ENCODE data around the gene VWCE.
A peak's percentile ranks its signal among the peaks of the same experiment; 100 is the strongest.

Gene VWCE

GRCh38 chr11:61297746-61298145 lies 2.6 kb upstream of the VWCE start:
- Histone ChIP-seq H3K4me3 (ENCODE audit: low read length) (no peak overlapping the region), H3K36me3 (ENCODE audit: insufficient read depth, low read length) (peaks cover 48% of the 10 kb centered on the region), H3K27me3 (ENCODE audit: insufficient read depth, low read length) (peaks cover 15% of the 10 kb centered on the region), H3K27ac (ENCODE audit: low read depth, low read length) (no peak overlapping the region), H3K9me3 (ENCODE audit: insufficient read depth, low read depth, low read length) (no peaks in the 10 kb centered on the region), H3K4me1 (ENCODE audit: insufficient read depth, low read length) (peaks cover 4% of the 10 kb centered on the region; the same call in 1 of the 2 replicates), H3K9ac (ENCODE audit: low read depth, low read length) (no peak overlapping the region)
- 81% methylated on average over 5 of the region's 5 CpGs for WGBS

DNA sequence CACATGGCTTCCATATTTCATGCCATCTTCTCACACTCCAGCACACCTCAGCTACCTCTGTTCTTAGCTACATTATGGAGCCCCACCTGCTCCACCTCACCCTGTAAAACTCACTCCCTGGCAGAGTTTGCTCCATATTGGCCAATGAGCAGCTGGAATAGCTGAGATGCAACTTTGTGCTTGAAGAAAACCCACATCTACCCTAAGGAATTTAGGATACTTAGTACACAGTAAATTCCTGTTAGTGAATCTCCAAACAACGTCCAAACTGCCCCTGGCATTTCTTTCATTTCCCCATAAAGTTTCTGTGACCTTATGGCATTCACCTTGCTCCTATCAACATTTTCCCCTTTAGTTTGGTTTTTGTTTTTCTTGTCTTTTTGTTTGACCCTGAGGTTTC lies 2.2 kb upstream of the VWCE start:
- Histone ChIP-seq H3K4me3 (ENCODE audit: low read length) (no peak overlapping the region), H3K9ac (ENCODE audit: low read depth, low read length) (no peak overlapping the region), H3K9me3 (ENCODE audit: insufficient read depth, low read depth, low read length) (no peaks in the 10 kb centered on the region), H3K36me3 (ENCODE audit: insufficient read depth, low read length) (peaks cover 44% of the 10 kb centered on the region), H3K4me1 (ENCODE audit: insufficient read depth, low read length) (peaks cover 4% of the 10 kb centered on the region; the same call in 1 of the 2 replicates), H3K27ac (ENCODE audit: low read depth, low read length) (no peak overlapping the region), H3K27me3 (ENCODE audit: insufficient read depth, low read length) (peaks cover 15% of the 10 kb centered on the region)
- 100% methylated on average over 1 of the region's 1 CpG for WGBS

- Histone ChIP-seq H3K27me3 (ENCODE audit: insufficient read depth, low read length) (peaks cover 15% of the 10 kb centered on the region), H3K36me3 (ENCODE audit: insufficient read depth, low read length) (peaks cover 26% of the 10 kb centered on the region), H3K27ac (ENCODE audit: low read depth, low read length) (no peak overlapping the region; the same call in 1 of the 2 replicates), H3K4me3 (ENCODE audit: low read length) (peak overlapping the region; percentile 87), H3K9me3 (ENCODE audit: insufficient read depth, low read depth, low read length) (no peaks in the 10 kb centered on the region), H3K4me1 (ENCODE audit: insufficient read depth, low read length) (peaks cover 4% of the 10 kb centered on the region; the same call in 1 of the 2 replicates), H3K9ac (ENCODE audit: low read depth, low read length) (peak overlapping the region; percentile 87)
- 57% methylated on average over 12 of the region's 12 CpGs for WGBS
These were observed 445 bp upstream of the VWCE start for GRCh38 chr11:61295596-61295926.

- 3% methylated on average over 60 of the region's 60 CpGs for WGBS
- no peaks in the 10 kb centered on the region for H3K9me3 ChIP-seq (ENCODE audit: insufficient read depth, low read depth, low read length)
- H3K27me3 ChIP-seq (ENCODE audit: insufficient read depth, low read length): peaks cover 15% of the 10 kb centered on the region
- H3K36me3 ChIP-seq (ENCODE audit: insufficient read depth, low read length): peaks cover 18% of the 10 kb centered on the region
- peak overlapping the region; percentile 87 for H3K4me3 ChIP-seq (ENCODE audit: low read length)
- peak overlapping the region; percentile 58; the same call in 1 of the 2 replicates for H3K27ac ChIP-seq (ENCODE audit: low read depth, low read length)
- peak overlapping the region; percentile 87 for H3K9ac ChIP-seq (ENCODE audit: low read depth, low read length)
- peaks cover 4% of the 10 kb centered on the region; the same call in 1 of the 2 replicates for H3K4me1 ChIP-seq (ENCODE audit: insufficient read depth, low read length)
These were observed 1.0 kb downstream of the VWCE start for GRCh38 chr11:61293867-61294716.

DNA sequence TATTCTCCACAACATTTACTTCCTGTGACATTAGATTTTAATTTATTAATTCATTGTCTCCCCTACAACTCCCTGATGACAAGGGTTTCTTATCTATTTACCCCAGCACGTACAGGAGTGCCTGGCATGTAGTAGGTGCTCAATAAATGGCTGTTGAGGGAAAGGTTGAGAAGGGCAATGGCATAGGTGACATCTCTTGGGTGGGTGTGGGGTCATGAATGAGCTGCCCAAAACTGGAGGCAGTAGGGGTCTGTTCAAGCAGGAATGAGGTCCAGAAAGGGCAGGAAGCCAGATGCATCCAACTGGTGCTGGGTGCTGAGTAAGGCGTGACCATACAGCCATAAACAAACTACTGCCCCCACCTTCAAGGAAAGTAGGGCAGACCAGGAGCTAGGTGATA lies 2.8 kb downstream of the VWCE start:
- Histone ChIP-seq H3K9me3 (ENCODE audit: insufficient read depth, low read depth, low read length) (no peaks in the 10 kb centered on the region), H3K27ac (ENCODE audit: low read depth, low read length) (no peak overlapping the region), H3K27me3 (ENCODE audit: insufficient read depth, low read length) (peaks cover 15% of the 10 kb centered on the region), H3K9ac (ENCODE audit: low read depth, low read length) (no peak overlapping the region), H3K36me3 (ENCODE audit: insufficient read depth, low read length) (peaks cover 11% of the 10 kb centered on the region; the same call in 1 of the 2 replicates), H3K4me3 (ENCODE audit: low read length) (no peak overlapping the region), H3K4me1 (ENCODE audit: insufficient read depth, low read length) (peaks cover 4% of the 10 kb centered on the region; the same call in 1 of the 2 replicates)
- WGBS: 98% methylated on average over 2 of the region's 2 CpGs

DNA sequence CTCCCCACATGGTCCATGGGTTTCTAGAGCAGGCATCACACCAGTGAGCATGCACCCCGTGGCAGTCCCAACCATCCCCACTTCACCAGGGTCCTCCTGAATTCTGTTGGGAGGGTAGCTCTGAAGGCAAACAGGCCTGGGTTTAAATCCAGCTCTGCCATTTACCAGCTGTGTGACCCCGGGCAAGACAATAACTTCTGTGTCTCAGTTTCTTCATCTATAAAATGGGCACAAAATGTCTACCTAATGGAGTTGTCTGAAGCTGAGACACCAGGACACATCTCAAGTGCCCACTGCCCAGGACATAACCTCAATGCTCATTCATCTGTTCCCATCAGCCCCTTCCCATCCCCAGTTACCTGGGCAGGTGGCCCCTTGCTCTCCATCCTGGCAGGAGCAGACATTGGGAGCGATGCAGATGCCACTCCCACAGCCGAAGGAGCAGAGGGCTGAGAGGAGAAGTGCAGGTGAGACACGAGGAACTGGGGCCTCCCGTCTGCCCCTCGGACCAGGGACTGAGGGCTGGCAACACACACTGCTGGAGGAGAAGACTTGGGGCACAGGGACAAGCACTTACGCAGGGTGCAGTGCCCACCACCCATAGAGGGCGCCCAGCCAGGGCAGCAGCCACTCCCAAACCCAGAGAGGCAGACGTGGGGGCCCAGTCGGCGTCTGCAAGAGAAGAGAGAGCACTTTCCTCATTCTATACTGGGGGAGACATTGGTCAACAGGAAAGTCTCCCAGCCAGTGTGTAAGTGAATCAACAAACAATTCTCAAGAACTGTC lies 4.0 kb downstream of the VWCE start:
- no peak overlapping the region for H3K4me3 ChIP-seq (ENCODE audit: low read length)
- peaks cover 4% of the 10 kb centered on the region; the same call in 1 of the 2 replicates for H3K4me1 ChIP-seq (ENCODE audit: insufficient read depth, low read length)
- H3K9me3 ChIP-seq (ENCODE audit: insufficient read depth, low read depth, low read length): no peaks in the 10 kb centered on the region
- H3K27ac ChIP-seq (ENCODE audit: low read depth, low read length): no peak overlapping the region
- 82% methylated on average over 12 of the region's 12 CpGs for WGBS
- no peak overlapping the region for H3K9ac ChIP-seq (ENCODE audit: low read depth, low read length)
- H3K36me3 ChIP-seq (ENCODE audit: insufficient read depth, low read length): peaks cover 15% of the 10 kb centered on the region
- H3K27me3 ChIP-seq (ENCODE audit: insufficient read depth, low read length): peaks cover 15% of the 10 kb centered on the region

- H3K4me3 ChIP-seq (ENCODE audit: low read length): no peak overlapping the region
- no peaks in the 10 kb centered on the region; the same call in none of the 2 replicates for H3K27me3 ChIP-seq (ENCODE audit: insufficient read depth, low read length)
- no peaks in the 10 kb centered on the region for H3K4me1 ChIP-seq (ENCODE audit: insufficient read depth, low read length)
- no peak overlapping the region for H3K9ac ChIP-seq (ENCODE audit: low read depth, low read length)
- H3K9me3 ChIP-seq (ENCODE audit: insufficient read depth, low read depth, low read length): no peaks in the 10 kb centered on the region
- H3K36me3 ChIP-seq (ENCODE audit: insufficient read depth, low read length): peaks cover 28% of the 10 kb centered on the region
- WGBS: 95% methylated on average over 14 of the region's 14 CpGs
- no peak overlapping the region for H3K27ac ChIP-seq (ENCODE audit: low read depth, low read length)
These were observed 7.7 kb downstream of the VWCE start for GRCh38 chr11:61287338-61287977.

- H3K9me3 ChIP-seq (ENCODE audit: insufficient read depth, low read depth, low read length): no peaks in the 10 kb centered on the region
- no peak overlapping the region for H3K4me3 ChIP-seq (ENCODE audit: low read length)
- peaks cover 29% of the 10 kb centered on the region for H3K36me3 ChIP-seq (ENCODE audit: insufficient read depth, low read length)
- WGBS: 98% methylated on average over 4 of the region's 4 CpGs
- no peaks in the 10 kb centered on the region; the same call in 1 of the 2 replicates for H3K27me3 ChIP-seq (ENCODE audit: insufficient read depth, low read length)
- peaks cover 5% of the 10 kb centered on the region for H3K4me1 ChIP-seq (ENCODE audit: insufficient read depth, low read length)
- H3K9ac ChIP-seq (ENCODE audit: low read depth, low read length): no peak overlapping the region
- no peak overlapping the region for H3K27ac ChIP-seq (ENCODE audit: low read depth, low read length)
These were observed 11.5 kb downstream of the VWCE start for GRCh38 chr11:61283613-61284012.

- Histone ChIP-seq H3K4me3 (ENCODE audit: low read length) (peak overlapping the region; percentile 42), H3K4me1 (ENCODE audit: insufficient read depth, low read length) (peaks cover 13% of the 10 kb centered on the region), H3K9me3 (ENCODE audit: insufficient read depth, low read depth, low read length) (no peaks in the 10 kb centered on the region), H3K27ac (ENCODE audit: low read depth, low read length) (no peak overlapping the region), H3K9ac (ENCODE audit: low read depth, low read length) (0 out of 2 replicates have a peak overlapping the region, but pooled peaks have one; percentile 33), H3K36me3 (ENCODE audit: insufficient read depth, low read length) (peaks cover 31% of the 10 kb centered on the region), H3K27me3 (ENCODE audit: insufficient read depth, low read length) (peaks cover 5% of the 10 kb centered on the region; the same call in 1 of the 2 replicates)
- 27% methylated on average over 35 of the region's 35 CpGs for WGBS
These were observed 13.4 kb downstream of the VWCE start for GRCh38 chr11:61281581-61282250.

DNA sequence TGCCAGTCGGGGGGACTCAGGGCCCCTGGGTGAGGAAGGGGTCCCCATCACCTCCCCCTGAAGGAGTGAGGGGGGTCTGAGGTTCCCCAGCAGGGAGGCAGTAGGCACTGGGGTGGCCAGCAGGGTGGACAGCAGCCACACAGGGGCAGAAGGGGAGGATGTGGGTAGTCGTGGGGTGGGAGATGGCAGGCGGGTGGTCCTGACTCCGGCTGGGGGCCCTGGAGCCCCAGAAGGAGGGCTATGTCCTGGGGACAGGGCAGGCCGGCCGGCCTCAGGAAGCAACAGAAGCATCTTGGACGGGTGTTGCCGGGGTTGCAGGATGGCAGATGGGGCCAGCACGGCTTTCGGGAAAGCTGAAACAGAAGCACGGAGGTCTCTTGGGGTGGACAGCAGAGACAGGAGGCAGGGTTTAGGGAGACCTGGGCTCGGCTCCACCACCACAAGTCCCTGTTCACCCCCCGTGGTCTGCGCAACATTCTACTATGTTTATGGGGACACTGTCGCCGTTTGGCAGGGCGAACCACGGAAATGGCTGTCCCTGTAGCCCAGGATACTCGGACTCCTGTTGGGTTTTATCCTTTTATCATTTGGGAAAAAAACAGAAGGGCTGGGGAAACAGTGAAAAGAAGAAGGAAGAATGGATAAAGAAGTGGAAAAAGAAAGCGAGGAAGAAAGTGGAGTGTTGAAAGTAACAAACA lies 14.1 kb downstream of the VWCE start:
- Histone ChIP-seq H3K27ac (ENCODE audit: low read depth, low read length) (no peak overlapping the region), H3K4me1 (ENCODE audit: insufficient read depth, low read length) (peaks cover 13% of the 10 kb centered on the region), H3K9me3 (ENCODE audit: insufficient read depth, low read depth, low read length) (no peaks in the 10 kb centered on the region), H3K4me3 (ENCODE audit: low read length) (no peak overlapping the region), H3K36me3 (ENCODE audit: insufficient read depth, low read length) (peaks cover 27% of the 10 kb centered on the region), H3K27me3 (ENCODE audit: insufficient read depth, low read length) (peaks cover 5% of the 10 kb centered on the region; the same call in 1 of the 2 replicates), H3K9ac (ENCODE audit: low read depth, low read length) (no peak overlapping the region)
- 90% methylated on average over 20 of the region's 20 CpGs for WGBS

All from HUES64 (cell line).